ENCODE measurements around the gene PCOLCE2.

DNA sequence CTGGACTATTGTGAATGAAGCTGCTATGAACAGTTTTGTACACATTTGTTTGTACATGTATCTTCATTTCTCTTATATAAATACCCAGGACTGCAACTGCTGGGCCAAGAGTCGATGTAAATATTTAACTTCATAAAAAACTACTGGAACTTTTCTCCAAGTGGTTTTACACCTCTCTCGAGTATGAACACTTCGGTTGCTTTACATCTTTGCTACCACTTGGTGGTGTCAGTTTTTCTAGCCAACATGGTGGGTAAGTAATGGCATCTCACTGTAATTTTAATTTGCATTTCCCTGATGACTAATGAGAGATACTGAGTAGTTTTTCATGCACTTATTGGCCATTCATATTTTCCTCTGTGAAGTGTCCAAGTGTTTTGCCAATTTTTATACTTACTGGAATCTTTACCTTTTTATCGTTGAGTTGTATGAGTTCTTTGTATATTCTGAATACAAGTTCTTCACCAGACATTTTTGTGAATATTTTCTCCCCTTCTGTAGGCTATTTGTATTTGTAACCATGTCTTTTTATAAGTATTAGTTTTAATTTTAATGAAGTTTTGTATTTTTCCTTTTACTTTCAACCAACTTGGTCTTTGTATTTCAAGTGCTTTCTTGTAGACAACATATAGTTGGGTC, 44.4 kb downstream of the PCOLCE2 start:
- TF ChIP-seq CTCF (IDR thresholded peaks at IDR 0.05) (no peak), ZNF232 (CRISPR knock-in tag; IDR thresholded peaks at IDR 0.05) (no peak), E2F1 (CRISPR knock-in tag; IDR thresholded peaks at IDR 0.05) (no peak), ESRRA (CRISPR knock-in tag; IDR thresholded peaks at IDR 0.05; ENCODE audit: borderline replicate concordance) (no peak), CBFB (CRISPR knock-in tag; IDR thresholded peaks at IDR 0.05; ENCODE audit: low read depth) (no peak), NR3C1 (CRISPR knock-in tag; conservative IDR thresholded peaks at IDR 0.05; ENCODE audit: low read depth) (no peak), ZNF281 (CRISPR knock-in tag; IDR thresholded peaks at IDR 0.05) (no peak), IRF2 (CRISPR knock-in tag; IDR thresholded peaks at IDR 0.05; ENCODE audit: borderline replicate concordance, low read depth) (no peak)
